Type B pancreatic cell (in vitro differentiated cells): ENCODE measurements around the gene CHD6. TPM values are rescaled to one million over a fixed set of nuclear protein-coding genes. Genes with fewer than 3 reads are reported as not detected.

Source experiments
- DNase-seq: peaks from one replicate; pipeline ENCODE4 v3.0.0; 2021; ENCODE audit warnings: mixed read lengths; ENCODE audit not compliant: unreplicated experiment; ENCODE audit errors: extremely low spot score
- H3K27ac Mint-ChIP-seq: 2 replicates; pipeline ENCODE4 v1.8.0; 2021; ENCODE audit warnings: mild to moderate bottlenecking, mixed read lengths
- H3K27me3 Mint-ChIP-seq: 2 replicates; pipeline ENCODE4 v1.8.0; 2021; ENCODE audit warnings: mixed read lengths
- H3K36me3 Mint-ChIP-seq: 2 replicates; pipeline ENCODE4 v1.8.0; 2021; ENCODE audit warnings: mixed read lengths
- H3K4me1 Mint-ChIP-seq: one replicate; pipeline ENCODE4 v1.8.0; 2021; ENCODE audit warnings: mixed read lengths; ENCODE audit not compliant: unreplicated experiment
- H3K4me3 Mint-ChIP-seq: 2 replicates; pipeline ENCODE4 v1.8.0; 2021; ENCODE audit warnings: mild to moderate bottlenecking, mixed read lengths
- H3K9me3 Mint-ChIP-seq: 2 replicates; pipeline ENCODE4 v1.8.0; 2021; ENCODE audit warnings: mixed read lengths
- CTCF ChIP-seq: fragments of 200-600 bp; sonication (generic); conservative IDR thresholded peaks from 2 replicates; pipeline ENCODE4 v1.5.0; 2021; ENCODE audit warnings: antibody characterized with exemption, mild to moderate bottlenecking
- total RNA-seq: library from RNA; stranded (reverse); gene quantifications from 2 replicates; pipeline ENCODE4 v1.2.1, GENCODE V29; 2021; ENCODE audit warnings: low replicate concordance

The CHD6 gene
- total RNA-seq, 1 donor from 2014 or later: 72.6 TPM

- Mint-ChIP-seq H3K36me3 (peaks cover 13% of the 10 kb centered on the region), H3K27ac (no peak overlapping the region)
- DNase-seq: no peak
Observed at GRCh38 chr20:41524980-41525613, 93.1 kb downstream of the CHD6 start.

DNA sequence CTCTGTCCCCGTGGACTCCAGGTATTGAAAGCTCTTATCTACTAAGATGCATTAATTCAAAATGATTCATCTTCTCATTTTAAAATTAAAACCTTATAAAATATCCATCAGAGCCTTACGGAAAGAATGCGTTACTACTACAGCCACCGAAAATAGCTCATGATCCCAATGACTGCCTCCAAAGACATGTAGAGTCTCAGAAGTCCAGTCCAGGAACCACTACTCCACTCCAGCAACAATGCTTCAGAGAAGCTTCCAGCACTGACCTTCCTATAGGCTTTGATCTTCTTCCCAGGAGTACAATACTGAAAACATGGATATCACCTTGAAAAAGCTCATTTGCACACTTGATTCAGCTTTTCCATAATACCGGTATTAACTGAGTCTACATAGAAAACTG lies 94.3 kb downstream of the CHD6 start:
- no peak for DNase-seq
- Mint-ChIP-seq H3K36me3 (peaks cover 11% of the 10 kb centered on the region), H3K9me3 (no peaks in the 10 kb centered on the region), H3K4me1 (peaks cover 23% of the 10 kb centered on the region), H3K4me3 (no peak overlapping the region), H3K27me3 (no peaks in the 10 kb centered on the region), H3K27ac (no peak overlapping the region)
- TF ChIP-seq CTCF: no peak

More at GRCh38 chr20:41524980-41525613, 93.1 kb downstream of the CHD6 start:
- Mint-ChIP-seq H3K27me3 (no peaks in the 10 kb centered on the region), H3K9me3 (no peaks in the 10 kb centered on the region), H3K4me1 (peaks cover 23% of the 10 kb centered on the region), H3K4me3 (no peak overlapping the region)
- no peak for TF ChIP-seq CTCF

DNA sequence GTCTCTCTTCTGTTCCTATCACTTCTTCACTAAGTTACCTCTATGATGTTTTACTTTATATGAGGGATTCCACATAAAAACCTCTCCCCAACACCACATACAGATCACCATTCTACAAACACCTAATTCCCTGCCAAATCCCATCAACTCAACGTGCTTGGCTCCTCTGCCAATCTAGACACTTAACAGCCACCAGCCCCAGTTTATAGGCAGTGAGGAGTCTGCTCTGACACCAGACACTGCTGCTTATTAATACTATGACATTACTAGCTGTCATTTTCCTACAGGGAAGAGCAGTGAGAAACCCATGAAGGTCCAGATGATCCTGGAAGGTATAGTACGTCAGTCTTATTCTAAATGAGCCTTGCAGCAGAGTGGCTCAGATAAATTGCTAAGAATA lies 104.3 kb downstream of the CHD6 start:
- H3K4me3 Mint-ChIP-seq: no peak overlapping the region
- H3K27ac Mint-ChIP-seq: no peak overlapping the region
- peaks cover 47% of the 10 kb centered on the region for H3K36me3 Mint-ChIP-seq
- no peaks in the 10 kb centered on the region for H3K27me3 Mint-ChIP-seq
- DNase-seq: no peak
- TF ChIP-seq CTCF: no peak
- H3K9me3 Mint-ChIP-seq: no peaks in the 10 kb centered on the region
- H3K4me1 Mint-ChIP-seq: peaks cover 17% of the 10 kb centered on the region

DNA sequence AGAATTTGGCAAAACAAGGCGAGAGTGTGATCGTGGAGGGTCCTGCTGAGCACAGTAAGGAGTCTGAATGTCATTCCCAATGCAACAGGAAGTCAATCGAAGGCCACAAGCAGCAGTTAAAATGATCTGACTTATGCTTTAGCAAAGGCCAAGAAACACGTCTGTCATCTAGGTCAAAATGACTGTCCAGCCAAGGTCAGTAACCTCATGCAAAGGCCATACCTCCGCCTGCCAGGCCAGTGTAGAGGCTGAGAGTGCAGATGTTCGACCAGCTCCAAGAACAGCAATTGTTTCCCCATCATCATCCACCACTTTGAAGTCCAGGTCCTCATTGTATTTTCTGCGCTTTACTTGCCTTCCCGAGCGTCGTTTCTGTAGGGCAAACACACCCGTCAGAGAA lies 105.6 kb downstream of the CHD6 start:
- Mint-ChIP-seq H3K4me1 (peaks cover 29% of the 10 kb centered on the region), H3K27ac (no peak overlapping the region)

DNA sequence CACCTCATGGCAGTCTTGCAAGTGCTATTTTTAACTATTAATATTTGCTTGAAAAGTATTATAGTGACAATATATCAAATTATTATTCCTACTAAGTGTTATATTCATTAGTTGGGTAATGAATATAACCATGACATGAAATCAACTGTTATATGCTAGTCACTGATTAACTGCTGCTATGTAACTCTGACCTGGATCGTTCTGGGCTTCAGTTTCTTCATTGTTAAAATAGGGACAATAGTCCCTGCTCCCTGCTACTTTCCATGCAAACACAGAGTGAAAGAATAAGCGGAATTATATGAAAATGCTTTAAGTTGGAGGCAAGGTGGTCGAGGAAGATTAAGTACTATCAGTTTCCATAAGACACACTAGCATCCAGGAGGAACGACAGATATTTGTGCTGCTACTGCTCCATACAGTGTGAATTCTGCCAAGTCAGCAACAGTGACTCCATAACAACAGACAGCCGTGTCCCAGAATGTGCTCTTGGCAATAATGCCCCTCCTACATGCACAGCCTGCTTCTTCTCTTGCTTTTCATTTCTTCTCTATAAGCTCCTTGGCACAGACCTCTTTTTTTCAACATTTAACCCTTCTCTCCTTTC lies 107.2 kb downstream of the CHD6 start:
- no peak for TF ChIP-seq CTCF
- peak overlapping the region; percentile 12 for H3K27ac Mint-ChIP-seq
- H3K4me1 Mint-ChIP-seq: peaks cover 29% of the 10 kb centered on the region
- H3K9me3 Mint-ChIP-seq: peaks cover 7% of the 10 kb centered on the region
- H3K4me3 Mint-ChIP-seq: peak overlapping the region; percentile 26
- DNase-seq: no peak
- no peaks in the 10 kb centered on the region for H3K27me3 Mint-ChIP-seq
- H3K36me3 Mint-ChIP-seq: peaks cover 50% of the 10 kb centered on the region

More for the DNA sequence above, 105.6 kb downstream of the CHD6 start:
- no peaks in the 10 kb centered on the region for H3K9me3 Mint-ChIP-seq
- no peak for TF ChIP-seq CTCF
- H3K4me3 Mint-ChIP-seq: no peak overlapping the region
- no peak for DNase-seq
- peaks cover 49% of the 10 kb centered on the region for H3K36me3 Mint-ChIP-seq
- H3K27me3 Mint-ChIP-seq: no peaks in the 10 kb centered on the region
